Activated effector memory CD4-positive, alpha-beta T cell treated with Interleukin-2 at 50 U/mL for 16 hours (primary cell): ENCODE measurements around the gene FDX1.

Source experiments
- DNase-seq: peaks from one replicate; pipeline ENCODE4 v3.0.0-alpha.2; 2020

FDX1 gene

GRCh38 chr11:110470716-110471115 is 41.0 kb downstream of the FDX1 start:
- no peak for DNase-seq

DNA sequence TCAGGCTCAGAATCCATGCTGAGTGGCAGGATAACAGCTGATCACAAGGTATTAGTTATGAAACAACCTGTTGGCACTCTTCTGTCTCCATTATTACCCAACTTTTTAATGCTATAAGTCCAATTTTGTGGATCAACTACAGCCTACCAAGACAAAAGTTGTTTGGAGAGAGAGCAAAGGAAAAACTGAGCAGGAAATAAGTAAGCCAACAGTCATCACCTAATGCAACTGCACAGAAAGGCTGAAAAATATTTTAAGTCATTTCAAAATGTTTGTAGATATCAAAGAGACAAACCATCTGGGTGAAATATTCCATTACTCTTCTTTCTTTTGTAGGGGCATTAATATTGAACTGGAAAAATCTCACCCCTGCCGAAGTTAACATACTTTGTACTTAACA is 41.6 kb downstream of the FDX1 start:
- no peak for DNase-seq

- no peak for DNase-seq
Observed at GRCh38 chr11:110472858-110473257, 43.1 kb downstream of the FDX1 start.

DNA sequence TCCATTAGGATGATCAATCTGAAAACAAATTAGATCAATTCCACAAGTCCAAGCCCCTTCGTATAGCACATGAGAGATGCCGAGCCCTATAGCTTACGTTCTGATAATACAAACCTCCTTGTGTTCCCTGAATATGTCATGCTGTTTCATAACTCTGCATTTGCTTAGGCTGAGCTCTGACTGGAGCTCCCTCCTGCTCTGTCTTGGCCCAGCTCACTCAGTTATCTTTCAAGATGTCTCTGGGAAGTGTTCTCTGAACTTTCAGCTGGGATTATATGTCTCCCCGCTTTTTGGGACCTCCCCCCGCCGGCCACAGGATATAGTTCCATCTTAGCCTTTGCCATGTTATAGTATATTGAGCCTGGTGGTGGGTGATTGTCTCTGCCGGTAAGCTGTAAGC is 44.0 kb downstream of the FDX1 start:
- DNase-seq: no peak

DNA sequence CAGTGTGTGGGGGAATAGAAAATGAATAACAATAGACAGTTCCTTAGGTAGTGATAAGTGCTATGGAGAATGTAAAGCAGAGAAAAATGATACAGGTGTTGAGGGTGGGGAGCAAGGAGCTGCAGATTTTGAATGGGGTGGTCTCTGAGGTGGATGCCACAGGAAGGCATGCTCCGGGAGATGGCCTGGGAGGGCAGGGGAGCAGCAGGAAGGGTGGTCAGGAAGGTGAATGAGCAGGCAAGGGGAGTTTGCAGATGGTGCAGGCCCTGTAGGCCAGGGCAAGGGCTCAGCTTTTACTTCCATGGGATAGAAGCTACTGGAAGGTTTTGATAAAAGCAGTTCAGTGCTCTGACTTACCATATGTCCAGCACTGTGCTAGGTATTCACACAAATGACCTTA is 44.8 kb downstream of the FDX1 start:
- no peak for DNase-seq

GRCh38 chr11:110475671-110476070 is 45.9 kb downstream of the FDX1 start:
- DNase-seq: no peak

GRCh38 chr11:110478410-110478809 is 48.7 kb downstream of the FDX1 start:
- DNase-seq: no peak

DNA sequence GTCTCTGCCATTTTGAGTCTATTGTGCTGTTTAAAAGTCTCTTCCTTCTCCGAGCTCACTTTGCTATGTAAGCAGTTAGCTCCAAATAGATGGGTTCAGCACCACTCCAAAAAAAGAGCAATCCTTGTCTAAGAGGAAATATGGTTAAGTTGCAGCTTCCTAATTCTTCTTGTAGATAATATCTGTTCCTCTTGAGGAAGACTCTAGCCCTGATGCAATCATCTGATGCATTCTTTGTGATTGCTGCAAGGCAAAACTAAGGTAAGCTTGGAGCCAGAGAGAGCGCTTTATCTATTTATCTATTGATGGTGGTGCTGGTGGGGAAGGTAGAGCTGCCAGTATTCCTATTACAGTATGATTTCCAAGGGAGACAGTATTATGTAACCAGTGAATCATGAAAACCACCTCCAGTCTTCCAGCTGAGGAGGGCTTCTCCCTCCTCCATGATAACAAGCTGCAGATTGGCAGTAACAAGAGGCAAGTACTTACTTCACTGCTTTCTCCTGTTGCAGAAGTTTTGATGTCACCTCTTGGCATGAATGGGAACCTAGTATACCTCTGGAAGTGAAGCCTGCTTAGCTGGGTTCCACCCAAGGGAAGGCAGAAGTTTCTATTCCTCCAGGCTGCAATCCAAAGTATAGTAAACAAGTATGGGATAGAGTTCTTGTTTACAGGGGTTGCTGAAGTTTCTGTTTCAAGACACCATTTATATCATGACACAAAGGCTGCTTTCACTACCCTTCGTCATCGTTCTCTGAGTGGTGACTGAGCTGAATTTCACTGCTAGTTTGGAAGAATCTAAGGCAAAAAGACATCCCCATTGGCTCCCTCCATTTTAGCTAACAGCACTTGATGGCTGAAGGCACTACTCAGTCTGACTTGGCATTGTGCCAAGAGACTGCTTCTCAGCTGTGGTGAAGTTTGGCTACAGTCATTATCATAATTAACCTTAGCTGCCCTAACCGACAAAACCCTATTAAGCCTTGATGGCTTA is 49.7 kb downstream of the FDX1 start:
- DNase-seq: no peak

GRCh38 chr11:110481523-110481922 is 51.8 kb downstream of the FDX1 start:
- DNase-seq: no peak

GRCh38 chr11:110486156-110486555 is 56.4 kb downstream of the FDX1 start:
- no peak for DNase-seq

- DNase-seq: no peak
Observed at GRCh38 chr11:110488446-110488845, 58.7 kb downstream of the FDX1 start.

DNA sequence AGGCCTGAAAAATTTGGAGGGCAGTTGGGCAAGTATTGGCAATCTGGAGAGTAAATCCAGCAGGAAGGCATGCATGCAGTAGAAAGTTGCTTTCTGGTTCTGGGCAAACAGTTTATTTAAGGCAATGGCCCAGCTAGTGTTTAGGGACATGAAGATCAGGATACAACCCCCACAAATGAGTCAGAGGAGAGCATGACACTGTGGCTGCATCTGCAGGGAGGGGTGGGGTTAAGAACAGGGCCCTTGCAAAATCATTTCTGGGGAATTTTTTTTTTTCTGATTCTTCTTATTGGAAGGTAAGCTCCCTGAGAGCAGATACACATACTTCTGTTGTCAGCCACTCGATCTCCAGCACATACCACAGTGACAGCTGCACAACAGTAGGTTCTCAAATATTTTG is 61.1 kb downstream of the FDX1 start:
- DNase-seq: no peak

GRCh38 chr11:110491577-110492320 is 62.0 kb downstream of the FDX1 start:
- no peak for DNase-seq

GRCh38 chr11:110492321-110492685 is 62.6 kb downstream of the FDX1 start:
- DNase-seq: no peak

DNA sequence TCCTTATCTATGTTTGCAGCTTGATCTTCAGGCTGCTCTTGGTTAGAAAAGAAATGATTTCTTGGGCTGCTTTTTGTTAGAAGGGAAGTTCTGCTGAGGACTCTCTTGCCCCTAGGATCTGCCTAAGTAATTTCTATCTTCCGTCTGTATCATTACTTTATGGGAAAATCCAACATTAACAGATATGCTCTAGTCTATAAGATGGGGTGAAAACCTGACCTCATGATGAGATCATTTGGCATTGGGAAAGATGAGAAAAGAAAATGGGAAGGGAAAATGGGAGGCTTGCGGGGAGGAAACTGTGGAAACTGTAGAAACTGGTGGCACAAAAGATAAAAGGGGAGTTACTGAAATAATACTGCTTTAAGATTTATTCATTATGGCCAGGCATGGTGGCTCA is 63.6 kb downstream of the FDX1 start:
- DNase-seq: no peak

DNA sequence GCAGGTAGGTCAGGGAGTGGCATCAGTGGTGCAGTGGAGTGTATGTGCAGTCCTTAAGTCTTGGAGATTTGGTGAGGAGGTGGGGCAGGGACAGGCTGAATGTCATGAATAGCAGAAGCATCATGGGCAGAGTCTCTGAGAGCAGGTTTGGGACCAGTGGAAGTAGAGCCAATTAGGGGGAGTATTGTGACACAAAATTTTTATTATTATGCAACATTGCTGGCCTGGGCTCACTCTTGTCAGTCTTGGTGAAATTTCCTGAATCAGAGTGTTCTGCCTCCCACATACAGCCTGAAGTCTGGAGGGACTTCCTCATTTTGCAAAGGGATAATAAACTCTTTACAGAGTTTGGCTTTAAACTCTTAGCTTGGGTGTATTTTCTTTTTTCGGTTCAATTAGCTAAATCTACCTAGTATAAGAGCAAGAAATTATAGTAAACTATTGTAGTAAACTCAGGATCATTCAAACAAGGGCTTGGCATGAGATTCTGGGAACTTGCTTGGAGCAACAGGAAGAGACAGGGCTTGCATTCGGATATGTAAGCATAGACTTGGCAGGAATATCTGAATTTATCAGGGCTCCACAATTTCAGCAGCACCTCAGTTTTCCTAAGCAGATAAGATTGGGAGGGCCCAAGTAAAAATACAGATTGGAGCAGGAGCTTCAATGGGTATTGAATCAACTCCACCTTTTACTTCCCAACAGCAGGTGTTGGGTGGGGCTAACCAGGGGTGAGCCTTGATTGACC is 67.7 kb downstream of the FDX1 start:
- no peak for DNase-seq

DNA sequence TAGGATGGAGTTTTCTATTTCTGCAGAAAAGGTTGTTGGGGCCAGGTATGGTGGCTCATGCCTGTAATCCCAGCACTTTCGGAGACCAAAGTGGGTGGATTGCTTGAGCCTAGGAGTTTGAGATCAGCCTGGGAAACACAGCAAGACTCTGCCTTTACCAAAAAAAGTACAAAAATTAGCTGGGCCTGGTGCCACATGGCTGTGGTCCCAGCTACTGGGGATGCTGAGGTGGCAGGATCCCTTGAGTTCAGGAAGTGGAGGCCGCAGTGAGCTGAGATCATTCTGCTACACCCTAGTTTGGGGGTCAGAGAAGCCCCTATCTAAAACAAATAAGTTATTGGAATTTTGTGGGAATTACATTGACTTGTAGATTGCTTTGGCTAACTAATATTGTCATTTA is 71.7 kb downstream of the FDX1 start:
- DNase-seq: no peak

- DNase-seq: no peak
Observed at GRCh38 chr11:110505528-110506284, 76.0 kb downstream of the FDX1 start.

DNA sequence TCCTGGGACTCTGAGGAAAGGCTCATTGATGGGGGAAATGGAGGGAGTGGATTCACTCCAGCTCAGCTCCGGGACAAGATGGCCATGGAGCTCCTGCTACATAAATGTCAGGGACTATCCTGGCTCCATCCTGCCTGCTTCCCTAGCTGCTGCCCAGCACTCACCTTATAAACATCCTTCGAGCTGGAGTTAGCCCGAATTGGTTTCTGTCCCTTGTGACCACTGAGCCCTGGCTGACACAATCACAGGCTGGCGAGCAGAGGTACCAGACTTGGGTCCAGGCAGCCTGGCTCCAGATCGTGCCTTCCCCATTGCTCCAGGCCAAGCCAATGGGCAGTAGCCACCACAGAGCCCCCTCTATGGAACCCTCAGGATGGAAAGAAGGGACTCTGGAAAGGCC is 77.6 kb downstream of the FDX1 start:
- no peak for DNase-seq

DNA sequence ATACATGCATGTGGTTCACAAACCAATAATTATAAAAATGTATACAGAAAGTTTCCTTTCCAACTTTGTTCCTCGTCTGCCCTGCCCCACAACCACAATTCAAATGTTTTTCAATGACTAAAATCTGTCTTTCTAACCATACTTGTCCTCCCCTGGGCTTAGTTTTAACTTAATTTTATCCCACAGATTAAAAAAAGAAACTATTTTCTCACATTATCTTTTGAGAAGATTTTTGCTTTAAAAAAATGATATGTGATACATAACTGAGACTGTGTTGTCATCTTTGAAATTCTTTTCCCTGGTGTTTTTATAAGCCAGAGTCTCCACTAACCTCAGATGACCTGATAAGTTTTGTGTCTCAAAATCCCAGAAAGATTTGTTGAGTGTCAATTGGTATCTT is 79.0 kb downstream of the FDX1 start:
- no peak for DNase-seq

DNA sequence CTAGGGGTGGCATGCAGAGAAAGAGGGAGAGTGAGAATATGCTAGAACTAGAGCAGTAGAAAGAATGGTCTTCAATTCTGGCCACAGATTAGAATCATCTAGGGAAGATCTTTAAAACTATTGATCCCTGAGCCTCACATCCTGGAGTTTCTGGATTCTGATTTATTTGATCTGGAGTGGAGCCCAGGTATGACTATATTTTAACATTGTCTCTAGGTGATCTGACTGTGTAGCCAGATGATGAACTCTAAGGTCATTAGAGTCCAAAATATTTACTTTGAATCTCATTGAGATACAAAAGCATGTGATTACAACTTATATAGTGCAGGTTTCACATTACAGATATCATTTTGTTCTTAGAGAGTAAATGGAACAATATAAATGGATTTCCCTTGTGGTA is 79.7 kb downstream of the FDX1 start:
- no peak for DNase-seq

DNA sequence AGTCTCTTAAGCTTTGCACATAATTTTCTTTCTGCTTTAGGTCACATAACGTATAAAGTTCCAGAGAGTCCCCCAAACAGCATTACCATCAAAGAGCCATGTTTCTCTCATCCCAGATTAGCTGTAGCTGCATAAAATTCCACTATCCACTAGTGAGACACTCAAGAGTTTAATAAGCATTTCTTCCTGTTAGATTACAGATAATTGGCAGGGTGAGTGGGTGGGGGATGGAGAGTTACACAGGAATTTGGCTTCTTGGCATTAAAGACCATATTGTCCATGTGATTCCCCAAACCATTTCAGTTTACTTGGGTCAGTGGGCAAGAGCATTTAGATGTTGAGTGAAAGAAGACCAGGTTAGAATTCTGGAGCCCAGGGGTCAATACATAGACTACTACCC is 82.3 kb downstream of the FDX1 start:
- no peak for DNase-seq
